Gastroesophageal sphincter (tissue), 4 donors: ENCODE results near the gene TRAPPC13. TPM values are rescaled to one million over a fixed set of nuclear protein-coding genes. Genes with fewer than 3 reads are reported as not detected.

Experiments used
- ATAC-seq: fragments of 150-250 bp; one replicate; pipeline ENCODE4 v1.9.1; 2016; ENCODE audit warnings: mild to moderate bottlenecking, moderate library complexity
- H3K27ac ChIP-seq, 4 donors: fragments of 200-600 bp; sonication (generic) in 3 of 4; 1 replicate in 3 of 4; 2 replicates in 1 of 4; pipeline ENCODE4 v1.5.1; 2016 to 2019
- H3K27me3 ChIP-seq: fragments of 200-600 bp; sonication (generic); one replicate; pipeline ENCODE4 v1.5.1; 2019
- H3K36me3 ChIP-seq, 2 donors: fragments of 200-600 bp; sonication (generic); one replicate each; pipeline ENCODE4 v1.5.1; 2019; ENCODE audit warnings: control low read depth in 1 of 2
- H3K4me1 ChIP-seq, 3 donors: fragments of 200-600 bp; sonication (generic); 1 replicate in 2 of 3; 2 replicates in 1 of 3; pipeline ENCODE4 v1.5.1; 2016 to 2019; ENCODE audit warnings: control low read depth in 2 of 3
- H3K4me3 ChIP-seq, 2 donors: fragments of 200-600 bp; sonication (generic); one replicate each; pipeline ENCODE4 v1.5.1; 2019; ENCODE audit warnings: mild to moderate bottlenecking in 1 of 2, moderate library complexity in 1 of 2
- H3K9me3 ChIP-seq, 3 donors: fragments of 200-600 bp; sonication (generic); one replicate each; pipeline ENCODE4 v1.5.1; 2017 to 2019; ENCODE audit warnings: control low read depth in 2 of 3
- CTCF ChIP-seq, 4 experiments: fragments of 200-600 bp in 2 of 4; fragments of 450-650 bp in 2 of 4; sonication (generic) in 1 of 4; IDR thresholded peaks; one replicate each; pipeline ENCODE4 v1.5.1; 2017 to 2019; ENCODE audit warnings: antibody characterized with exemption in 4 of 4, mild to moderate bottlenecking in 2 of 4, moderate library complexity in 2 of 4
- EP300 ChIP-seq: sonication (generic); formaldehyde crosslinking; IDR thresholded peaks from one replicate; pipeline ENCODE4 v1.6.1; 2017; ENCODE audit warnings: antibody characterized with exemption, mild to moderate bottlenecking
- POLR2A ChIP-seq, 2 donors: fragments of 450-650 bp; IDR thresholded peaks; one replicate each; pipeline ENCODE4 v1.6.1; 2017; ENCODE audit warnings: antibody characterized with exemption in 2 of 2, mild to moderate bottlenecking in 2 of 2, moderate library complexity in 1 of 2
- POLR2AphosphoS5 ChIP-seq: sonication (generic); formaldehyde crosslinking; IDR thresholded peaks from one replicate; pipeline ENCODE4 v1.6.1; 2017; ENCODE audit warnings: antibody characterized with exemption
- WGBS, 2 donors: methylation state at CpG; one replicate each; pipeline ENCODE4 v1.1.5; 2018; ENCODE audit warnings: low coverage in 1 of 2; 5-methylcytosine and 5-hydroxymethylcytosine counted together
- total RNA-seq, 4 donors: library from RNA; depleted of rRNA; stranded (reverse); fragments of >200 nt; gene quantifications; one replicate each; pipeline ENCODE4 v1.1.0, GENCODE V29; 2016

Gene TRAPPC13
- total RNA-seq, 4 donors from 2014 or later: 17.7 to 31.9 (median 24.3) TPM

DNA sequence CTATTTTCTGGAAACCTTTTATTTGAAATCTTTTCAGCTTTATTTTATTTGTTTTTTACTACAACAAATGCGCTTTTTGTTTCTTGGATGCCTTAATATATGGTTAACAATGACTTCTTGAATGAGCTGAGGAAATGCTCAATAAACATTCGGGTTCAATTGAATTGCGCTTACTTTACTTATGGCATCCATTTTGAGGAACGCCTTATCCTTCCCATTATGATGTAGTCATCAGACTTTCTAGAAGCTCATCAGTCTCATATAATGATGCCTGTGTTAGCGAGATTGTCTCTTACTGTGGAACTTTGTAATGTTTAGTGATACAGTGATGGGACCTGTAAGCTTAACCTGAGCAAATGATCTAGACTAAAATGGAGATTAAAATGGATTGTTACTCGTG is 916 bp downstream of the TRAPPC13 start:
- WGBS, 2 donors: 55 to 59% methylated on average over 4 to 6 of the region's 6 CpGs
- H3K9me3 ChIP-seq: no peaks in the 10 kb centered on the region
- peak overlapping the region; percentile 61 to 87 for H3K4me3 ChIP-seq
- H3K36me3 ChIP-seq: peaks cover 0 to 12% of the 10 kb centered on the region in 2 donors
- no peaks in the 10 kb centered on the region for H3K27me3 ChIP-seq
- ATAC-seq: no peak
- peak overlapping the region in 3 of 4 donors; percentile 18 to 88 (median 79) for H3K27ac ChIP-seq
- H3K4me1 ChIP-seq: peaks cover 16 to 48% (median 22%) of the 10 kb centered on the region in 3 donors
- TF ChIP-seq CTCF (IDR thresholded peaks at IDR 0.05): no peak
- no peak for TF ChIP-seq POLR2A (IDR thresholded peaks at IDR 0.05)
- TF ChIP-seq EP300: no peak
- TF ChIP-seq POLR2AphosphoS5: no peak

DNA sequence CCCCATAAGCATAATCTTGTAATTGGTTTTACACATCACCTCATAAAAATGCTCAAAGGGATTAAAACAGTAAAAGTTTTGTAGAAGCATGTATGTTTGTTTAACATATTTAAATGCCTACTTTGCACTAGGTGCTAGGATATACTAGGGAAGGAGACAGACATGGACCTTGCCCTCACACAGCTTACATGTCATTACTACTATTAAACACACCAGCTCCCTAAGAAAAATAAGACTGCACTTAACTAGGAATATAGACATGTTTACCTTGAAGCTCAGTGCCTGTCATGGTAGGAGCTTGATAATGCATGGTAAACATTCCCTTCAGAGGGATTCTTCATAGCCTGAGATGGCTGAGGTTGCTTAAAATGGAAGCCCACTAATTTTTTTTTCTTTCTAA is 6.2 kb downstream of the TRAPPC13 start:
- no peak overlapping the region for H3K4me3 ChIP-seq
- H3K9me3 ChIP-seq: no peaks in the 10 kb centered on the region
- no peak for TF ChIP-seq POLR2A (IDR thresholded peaks at IDR 0.05)
- no peak for TF ChIP-seq EP300
- TF ChIP-seq CTCF (IDR thresholded peaks at IDR 0.05): no peak
- TF ChIP-seq POLR2AphosphoS5: no peak
- no peak for ATAC-seq
- H3K27ac ChIP-seq: no peak overlapping the region
- no peaks in the 10 kb centered on the region for H3K27me3 ChIP-seq
- peaks cover 0 to 18% of the 10 kb centered on the region in 2 donors for H3K36me3 ChIP-seq
- peaks cover 2 to 14% (median 3%) of the 10 kb centered on the region in 3 donors for H3K4me1 ChIP-seq

DNA sequence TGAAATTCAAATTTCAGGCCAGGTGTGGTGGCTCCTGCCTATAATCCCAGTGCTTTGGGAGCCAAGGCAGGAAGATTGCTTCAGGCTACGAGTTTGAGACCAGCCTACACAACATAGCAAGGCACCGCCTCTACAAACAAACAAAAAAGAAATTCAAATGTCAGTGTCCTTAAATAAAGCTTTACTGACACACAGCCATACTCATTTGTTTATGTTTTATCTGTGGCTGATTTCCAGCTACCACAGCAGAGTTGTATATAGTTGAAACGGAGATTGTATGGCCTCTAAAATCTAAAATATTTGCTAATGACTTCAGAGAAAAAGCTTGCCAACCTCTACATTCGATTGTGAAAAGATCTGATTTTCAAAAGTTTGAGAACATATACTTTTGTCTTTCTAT is 15.4 kb downstream of the TRAPPC13 start:
- H3K27ac ChIP-seq: no peak overlapping the region
- H3K4me3 ChIP-seq: no peak overlapping the region
- TF ChIP-seq POLR2A (IDR thresholded peaks at IDR 0.05): no peak
- TF ChIP-seq CTCF (IDR thresholded peaks at IDR 0.05): no peak
- TF ChIP-seq EP300: no peak
- no peak for TF ChIP-seq POLR2AphosphoS5
- ATAC-seq: no peak
- H3K9me3 ChIP-seq: no peaks in the 10 kb centered on the region
- H3K4me1 ChIP-seq: no peaks in the 10 kb centered on the region
- no peaks in the 10 kb centered on the region for H3K27me3 ChIP-seq
- 88 to 92% methylated on average over 4 of the region's 4 CpGs for WGBS, 2 donors
- H3K36me3 ChIP-seq: peaks cover 2 to 78% of the 10 kb centered on the region in 2 donors

DNA sequence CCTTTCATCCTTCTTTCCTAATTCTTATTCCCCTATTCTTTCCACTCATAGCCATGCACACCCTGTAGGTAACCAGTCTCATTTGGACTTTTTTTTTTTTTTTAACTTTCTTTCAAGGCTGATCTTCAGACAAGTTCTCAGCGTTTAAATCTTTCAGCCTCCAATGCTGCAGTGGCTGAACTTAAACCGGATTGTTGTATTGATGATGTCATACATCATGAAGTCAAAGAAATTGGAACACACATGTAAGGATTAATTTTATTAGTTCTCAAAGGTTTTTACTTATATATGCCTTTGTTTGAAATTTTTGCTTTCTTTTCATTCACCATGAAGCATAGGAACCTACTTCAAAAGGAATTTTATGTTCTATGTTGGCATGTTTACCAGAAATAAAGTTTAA is 22.1 kb downstream of the TRAPPC13 start:
- Histone ChIP-seq H3K27ac (no peak overlapping the region), H3K27me3 (no peaks in the 10 kb centered on the region), H3K4me3 (no peak overlapping the region), H3K36me3 (peaks cover 0 to 74% of the 10 kb centered on the region in 2 donors), H3K9me3 (no peaks in the 10 kb centered on the region), H3K4me1 (no peaks in the 10 kb centered on the region)
- no peak for ATAC-seq
- no peak for TF ChIP-seq POLR2A (IDR thresholded peaks at IDR 0.05)
- TF ChIP-seq CTCF (IDR thresholded peaks at IDR 0.05): no peak
- TF ChIP-seq EP300: no peak
- TF ChIP-seq POLR2AphosphoS5: no peak
- WGBS, 2 donors: 71 to 73% methylated on average over 1 to 2 of the region's 2 CpGs

DNA sequence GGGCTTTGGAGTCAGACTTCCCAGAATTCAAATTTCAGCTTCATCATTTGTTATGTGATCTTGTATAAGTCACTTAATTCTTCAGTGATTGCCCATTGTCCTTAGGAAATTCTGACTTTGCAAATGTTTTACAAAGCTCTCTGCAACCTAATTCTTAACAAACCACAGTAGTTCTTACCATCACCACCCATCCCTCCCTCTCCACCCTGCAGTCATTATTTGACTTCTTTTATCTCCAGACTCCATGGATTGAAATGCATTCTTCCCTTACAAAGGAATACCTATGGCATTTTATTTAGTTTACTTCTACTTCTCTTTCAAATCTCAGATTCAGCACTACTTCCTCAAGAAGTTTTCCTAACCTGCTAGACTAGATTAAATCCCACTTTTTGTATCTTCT is 23.1 kb downstream of the TRAPPC13 start:
- no peak for TF ChIP-seq POLR2A (IDR thresholded peaks at IDR 0.05)
- TF ChIP-seq POLR2AphosphoS5: no peak
- TF ChIP-seq EP300: no peak
- no peak for TF ChIP-seq CTCF (IDR thresholded peaks at IDR 0.05)
- no peak for ATAC-seq

More for the DNA sequence above, 23.1 kb downstream of the TRAPPC13 start:
- Histone ChIP-seq H3K4me3 (no peak overlapping the region), H3K9me3 (no peaks in the 10 kb centered on the region), H3K4me1 (no peaks in the 10 kb centered on the region), H3K36me3 (peaks cover 0 to 71% of the 10 kb centered on the region in 2 donors), H3K27me3 (no peaks in the 10 kb centered on the region), H3K27ac (no peak overlapping the region)
